Activated CD4-positive, alpha-beta T cell treated with anti-CD3 and anti-CD28 coated beads for 1 hour (primary cell): ENCODE measurements around the gene POGK.

ENCODE experiments used
- DNase-seq: peaks from one replicate; pipeline ENCODE4 v3.0.0-alpha.2; 2020

Gene POGK

DNA sequence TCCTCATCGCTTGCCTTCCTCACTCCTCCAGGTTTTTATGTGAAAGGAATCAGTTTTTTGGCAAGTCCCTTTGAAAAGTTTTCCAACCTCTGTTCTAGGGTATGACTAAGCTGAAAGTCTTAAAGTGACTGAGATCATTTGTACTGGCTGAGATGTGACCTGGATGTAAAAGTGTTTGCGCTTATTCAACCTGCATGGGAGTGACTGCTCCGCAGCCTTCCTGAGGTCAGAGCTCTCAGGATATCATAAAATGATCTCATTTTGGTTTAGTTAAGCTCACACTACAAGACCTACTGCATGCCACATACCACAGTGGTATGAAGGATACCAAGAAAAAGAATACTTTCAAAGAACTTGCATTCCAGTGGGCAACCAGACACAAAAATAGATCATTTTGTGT lies 66.6 kb downstream of the POGK start:
- no peak for DNase-seq
